H1 (cell line): ENCODE results near the gene TCF19. TPM values are rescaled to one million over a fixed set of nuclear protein-coding genes. Genes with fewer than 3 reads are reported as not detected.

Source experiments
- ASH2L ChIP-seq: fragments of 200-600, 300-600 bp; sonication (generic); IDR thresholded peaks from one replicate; pipeline ENCODE4 v1.7.1; 2017; ENCODE audit warnings: low read length
- KDM4A ChIP-seq: IDR thresholded peaks from one replicate; pipeline ENCODE4 v1.7.1; 2012; ENCODE audit warnings: low read depth, mild to moderate bottlenecking, moderate library complexity, low read length, inconsistent platforms; ENCODE audit not compliant: severe bottlenecking
- MAFK ChIP-seq: IDR thresholded peaks from 2 replicates; pipeline ENCODE4 v1.6.1; 2012; ENCODE audit warnings: low read depth, mild to moderate bottlenecking, improper control_type of control experiment, low read length
- POLR2A ChIP-seq, 2 experiments: IDR thresholded peaks; 1 replicate in 1 of 2; 2 replicates in 1 of 2; pipeline ENCODE4 v1.6.1; 2011; ENCODE audit warnings: low read depth in 2 of 2, low read length in 2 of 2, mild to moderate bottlenecking in 2 of 2; ENCODE audit errors: control extremely low read depth in 1 of 2
- SP2 ChIP-seq: IDR thresholded peaks from 2 replicates; pipeline ENCODE4 v1.6.1; 2012; ENCODE audit warnings: mild to moderate bottlenecking, low read length, inconsistent platforms
- TAF1 ChIP-seq: IDR thresholded peaks from 2 replicates; pipeline ENCODE4 v1.6.1; 2011; ENCODE audit warnings: mild to moderate bottlenecking, low read depth, low read length
- ZNF274 ChIP-seq: IDR thresholded peaks from 2 replicates; pipeline ENCODE4 v1.7.0; 2012; ENCODE audit warnings: low read length, borderline replicate concordance; ENCODE audit errors: extremely low read depth
- polyA plus RNA-seq, 7 experiments: library from polyadenylated mRNA; depleted of rRNA in 3 of 7; stranded (reverse) in 5 of 7; unstranded in 2 of 7; fragments of >200 nt in 5 of 7; fragments of 200-250 nt in 2 of 7; gene quantifications; 1 replicate in 5 of 7; 2 replicates in 1 of 7; 4 replicates in 1 of 7; pipeline versions ENCODE4 v1.2.1 to v1.2.3, GENCODE V29; 2011 to 2013; ENCODE audit warnings: missing spikeins in 2 of 7, mixed read lengths in 2 of 7
- total RNA-seq: library from RNA; stranded (reverse); fragmentation: NEBNext Ultra II Directional; extraction: Animal tissue kit (Norgen Biotek cat#: 25700); gene quantifications from 2 replicates; pipeline ENCODE4 v1.2.1, GENCODE V29; 2021
- TF ChIP-seq, protein P1 (sequence below): IDR thresholded peaks from 2 replicates; pipeline ENCODE4 v1.6.1; 2012; ENCODE audit warnings: low read length, inconsistent platforms

Gene TCF19
- total and polyA plus RNA-seq, 2 of the 8 experiments (the other 6 are each of a cell fraction or from before 2014, with no cell fraction given): 7.2 to 11.0 TPM

DNA sequence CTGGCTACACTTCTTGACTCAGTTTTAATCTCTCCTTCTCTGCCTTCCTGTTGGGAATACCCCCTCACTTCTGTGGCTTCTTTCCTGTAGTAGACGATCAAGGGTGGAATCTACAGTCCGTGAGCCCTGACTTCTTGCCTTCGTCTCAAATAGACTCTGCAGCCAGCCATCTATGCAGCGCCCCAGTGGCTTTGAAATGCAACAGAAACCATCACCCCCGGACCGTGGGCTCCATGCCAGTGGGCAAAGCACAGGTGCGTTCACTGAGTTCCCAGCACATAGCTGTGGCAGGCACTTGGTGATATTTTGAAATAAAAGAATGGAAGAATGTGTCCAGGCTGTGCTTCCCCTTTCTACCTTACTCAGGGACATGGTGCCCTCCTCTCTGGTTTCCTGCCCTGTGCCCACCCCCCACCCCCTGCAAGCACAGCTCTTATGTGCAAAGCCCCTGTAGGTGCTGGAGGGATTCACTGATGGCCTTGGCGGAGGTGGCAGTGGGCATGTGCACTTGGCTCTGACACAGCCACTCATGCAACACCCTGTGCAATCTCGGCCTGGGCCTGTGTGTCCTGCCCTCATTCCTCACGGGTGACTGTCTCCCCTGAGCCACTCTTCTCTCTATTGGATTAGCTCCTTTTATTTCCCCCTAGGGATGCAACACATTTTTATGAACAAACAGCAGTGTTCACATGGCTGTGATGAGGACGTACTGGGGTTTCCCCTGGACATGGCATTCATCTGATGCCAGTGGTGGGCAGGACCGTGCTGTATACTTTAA, 32.6 kb upstream of the TCF19 start (continued):
- TF ChIP-seq KDM4A: no peak
- TF ChIP-seq SP2: no peak
- no peak for TF ChIP-seq POLR2A (IDR thresholded peaks at IDR 0.05; ENCODE audit: control extremely low read depth in 1 of 2, low read depth in 2 of 2, low read length in 2 of 2)
- no peak for TF ChIP-seq TAF1
- TF ChIP-seq MAFK: no peak
- TF ChIP-seq ZNF274: no peak
- no peak for TF ChIP-seq ASH2L
- TF ChIP-seq, protein P1, sequence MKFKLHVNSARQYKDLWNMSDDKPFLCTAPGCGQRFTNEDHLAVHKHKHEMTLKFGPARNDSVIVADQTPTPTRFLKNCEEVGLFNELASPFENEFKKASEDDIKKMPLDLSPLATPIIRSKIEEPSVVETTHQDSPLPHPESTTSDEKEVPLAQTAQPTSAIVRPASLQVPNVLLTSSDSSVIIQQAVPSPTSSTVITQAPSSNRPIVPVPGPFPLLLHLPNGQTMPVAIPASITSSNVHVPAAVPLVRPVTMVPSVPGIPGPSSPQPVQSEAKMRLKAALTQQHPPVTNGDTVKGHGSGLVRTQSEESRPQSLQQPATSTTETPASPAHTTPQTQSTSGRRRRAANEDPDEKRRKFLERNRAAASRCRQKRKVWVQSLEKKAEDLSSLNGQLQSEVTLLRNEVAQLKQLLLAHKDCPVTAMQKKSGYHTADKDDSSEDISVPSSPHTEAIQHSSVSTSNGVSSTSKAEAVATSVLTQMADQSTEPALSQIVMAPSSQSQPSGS: no peak
